ENCODE results near the gene BOLL.
"Not testable (repeated sequence)": the region's sequence is repeated elsewhere in the genome, so short reads cannot be mapped to it uniquely, and the experiment has no call there.

The BOLL gene

DNA sequence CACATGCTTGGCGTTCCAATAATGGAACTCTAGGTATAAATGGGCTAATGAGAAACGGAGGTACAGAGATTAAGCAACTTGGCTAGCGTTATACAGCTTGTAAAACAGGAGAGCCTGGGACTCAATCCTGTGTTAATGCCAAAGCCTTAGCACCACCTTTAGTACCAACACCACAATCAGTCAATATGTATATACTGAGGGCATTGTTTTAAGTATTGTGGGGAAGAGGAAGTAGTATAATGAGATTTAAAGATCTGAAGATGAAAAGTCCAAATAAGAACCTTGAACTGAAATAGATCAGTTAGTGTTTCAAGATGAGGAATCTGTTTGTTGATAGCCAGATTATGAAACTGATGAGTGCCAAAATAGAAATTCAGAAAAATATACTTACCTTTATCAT is 71.8 kb downstream of the BOLL start:
- TF ChIP-seq, protein P1, sequence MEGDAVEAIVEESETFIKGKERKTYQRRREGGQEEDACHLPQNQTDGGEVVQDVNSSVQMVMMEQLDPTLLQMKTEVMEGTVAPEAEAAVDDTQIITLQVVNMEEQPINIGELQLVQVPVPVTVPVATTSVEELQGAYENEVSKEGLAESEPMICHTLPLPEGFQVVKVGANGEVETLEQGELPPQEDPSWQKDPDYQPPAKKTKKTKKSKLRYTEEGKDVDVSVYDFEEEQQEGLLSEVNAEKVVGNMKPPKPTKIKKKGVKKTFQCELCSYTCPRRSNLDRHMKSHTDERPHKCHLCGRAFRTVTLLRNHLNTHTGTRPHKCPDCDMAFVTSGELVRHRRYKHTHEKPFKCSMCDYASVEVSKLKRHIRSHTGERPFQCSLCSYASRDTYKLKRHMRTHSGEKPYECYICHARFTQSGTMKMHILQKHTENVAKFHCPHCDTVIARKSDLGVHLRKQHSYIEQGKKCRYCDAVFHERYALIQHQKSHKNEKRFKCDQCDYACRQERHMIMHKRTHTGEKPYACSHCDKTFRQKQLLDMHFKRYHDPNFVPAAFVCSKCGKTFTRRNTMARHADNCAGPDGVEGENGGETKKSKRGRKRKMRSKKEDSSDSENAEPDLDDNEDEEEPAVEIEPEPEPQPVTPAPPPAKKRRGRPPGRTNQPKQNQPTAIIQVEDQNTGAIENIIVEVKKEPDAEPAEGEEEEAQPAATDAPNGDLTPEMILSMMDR (IDR thresholded peaks at IDR 0.05; ENCODE audit: insufficient read depth, low read length, poor library complexity, severe bottlenecking): no peak
- no peak for DNase-seq (ENCODE audit: extremely low read depth, insufficient read length)
- no peaks in the 10 kb centered on the region for H3K27me3 ChIP-seq (replicated peaks; ENCODE audit: control insufficient read depth, insufficient read depth, low read length)
- no peak overlapping the region for H3K4me3 ChIP-seq (replicated peaks; ENCODE audit: low read depth, low read length)
- H3K36me3 ChIP-seq (ENCODE audit: control insufficient read depth, insufficient read depth, low read length): no peaks in the 10 kb centered on the region; the same call in 1 of the 2 replicates

DNA sequence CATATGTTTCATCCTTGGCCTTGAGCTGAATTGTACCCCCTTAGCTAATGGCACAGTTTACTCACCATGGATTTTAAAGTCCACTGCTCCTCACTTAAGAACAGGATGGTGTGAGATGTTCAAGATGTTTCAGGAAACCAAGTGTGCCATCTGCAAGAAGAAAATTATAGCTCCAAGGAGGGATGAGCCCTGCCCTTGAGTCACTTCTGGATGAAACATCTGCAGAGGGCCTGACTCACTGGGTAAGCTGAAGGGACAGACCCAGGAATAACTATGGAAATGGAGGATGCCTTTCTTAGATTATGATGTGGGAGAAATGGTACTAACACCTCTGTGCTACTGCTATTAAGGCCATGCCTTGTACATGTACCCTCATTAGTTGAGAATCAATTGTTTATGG is 73.5 kb downstream of the BOLL start:
- Histone ChIP-seq H3K36me3 (ENCODE audit: control insufficient read depth, insufficient read depth, low read length) (no peaks in the 10 kb centered on the region; the same call in 1 of the 2 replicates), H3K4me3 (replicated peaks; ENCODE audit: low read depth, low read length) (no peak overlapping the region), H3K27me3 (replicated peaks; ENCODE audit: control insufficient read depth, insufficient read depth, low read length) (no peaks in the 10 kb centered on the region)
- TF ChIP-seq, protein P1 (IDR thresholded peaks at IDR 0.05; ENCODE audit: insufficient read depth, low read length, poor library complexity, severe bottlenecking): no peak
- no peak for DNase-seq (ENCODE audit: extremely low read depth, insufficient read length)

DNA sequence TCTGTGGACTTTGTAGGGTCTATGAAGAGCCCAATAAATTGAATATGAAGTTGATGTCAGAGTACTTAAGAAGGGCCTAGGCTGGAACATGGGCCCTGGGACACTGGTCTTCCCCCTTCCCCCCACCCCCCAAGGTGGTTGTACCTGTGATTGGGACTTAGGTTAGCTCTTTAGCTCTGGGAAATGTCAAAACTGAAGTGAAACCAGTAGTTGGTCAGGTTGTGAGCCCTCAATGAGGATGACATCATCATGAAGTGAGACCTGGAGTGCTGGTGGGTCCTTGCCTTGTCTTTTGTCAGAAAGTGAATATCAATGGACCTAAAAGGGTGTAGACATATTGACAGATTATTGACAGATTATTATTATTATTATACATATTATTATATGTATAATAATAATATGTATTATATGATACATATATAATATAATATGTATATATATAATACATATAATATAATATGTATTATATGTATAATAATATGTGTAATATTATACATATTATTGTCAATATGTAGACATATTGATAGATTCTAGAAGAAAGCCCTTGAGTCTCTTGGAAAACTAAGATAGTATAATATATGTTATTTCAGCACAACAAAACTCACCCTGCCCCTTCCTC is 74.6 kb downstream of the BOLL start:
- TF ChIP-seq, protein P1 (IDR thresholded peaks at IDR 0.05; ENCODE audit: insufficient read depth, low read length, poor library complexity, severe bottlenecking): no peak
- H3K36me3 ChIP-seq (ENCODE audit: control insufficient read depth, insufficient read depth, low read length): no peaks in the 10 kb centered on the region; the same call in 1 of the 2 replicates
- no peaks in the 10 kb centered on the region for H3K27me3 ChIP-seq (replicated peaks; ENCODE audit: control insufficient read depth, insufficient read depth, low read length)
- no peak overlapping the region for H3K4me3 ChIP-seq (replicated peaks; ENCODE audit: low read depth, low read length)
- peak; percentile 56 for DNase-seq (ENCODE audit: extremely low read depth, insufficient read length)

DNA sequence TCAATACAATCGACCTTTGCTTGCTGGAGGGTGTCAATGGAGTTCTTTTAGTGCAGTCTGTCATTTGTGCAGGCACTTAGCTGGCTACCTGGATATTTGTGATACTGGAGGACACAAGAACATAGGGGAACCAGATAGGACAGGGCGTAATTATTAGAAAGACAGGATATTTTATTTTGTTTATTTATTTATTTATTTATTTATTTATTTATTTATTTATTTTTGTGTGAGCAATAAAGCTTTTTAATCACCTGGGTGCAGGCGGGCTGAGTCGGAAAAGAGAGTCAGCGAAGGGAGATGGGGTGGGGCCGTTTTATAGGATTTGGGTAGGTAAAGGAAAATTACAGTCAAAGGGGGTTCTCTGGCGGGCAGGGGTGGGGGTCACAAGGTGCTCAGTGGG is 76.0 kb downstream of the BOLL start:
- not testable (repeated sequence) for DNase-seq (ENCODE audit: extremely low read depth, insufficient read length); H3K4me3 ChIP-seq (replicated peaks; ENCODE audit: low read depth, low read length); H3K27me3 ChIP-seq (replicated peaks; ENCODE audit: control insufficient read depth, insufficient read depth, low read length); H3K36me3 ChIP-seq (ENCODE audit: control insufficient read depth, insufficient read depth, low read length)

DNA sequence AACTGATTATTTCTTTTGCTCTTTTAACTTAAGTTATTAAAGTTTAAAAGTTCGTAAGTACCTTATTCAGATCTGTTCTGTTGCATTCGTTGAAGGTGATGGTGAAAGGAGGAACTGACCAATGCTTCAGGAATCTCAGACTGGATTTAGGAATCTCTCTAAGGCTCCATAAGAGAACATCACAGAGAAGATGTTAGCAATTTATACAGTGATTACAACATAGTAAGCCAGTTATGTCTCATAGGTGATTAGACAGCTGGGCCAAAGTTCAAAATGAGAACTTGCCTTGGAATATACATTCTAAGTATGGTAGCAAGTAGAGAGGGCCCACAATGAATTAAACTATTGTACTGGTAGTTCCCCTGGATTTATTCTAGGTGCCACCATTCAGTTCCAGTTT is 76.8 kb downstream of the BOLL start:
- Histone ChIP-seq H3K4me3 (replicated peaks; ENCODE audit: low read depth, low read length) (peak overlapping the region; percentile 42), H3K27me3 (replicated peaks; ENCODE audit: control insufficient read depth, insufficient read depth, low read length) (no peaks in the 10 kb centered on the region), H3K36me3 (ENCODE audit: control insufficient read depth, insufficient read depth, low read length) (no peaks in the 10 kb centered on the region; the same call in 1 of the 2 replicates)
- TF ChIP-seq, protein P1 (IDR thresholded peaks at IDR 0.05; ENCODE audit: insufficient read depth, low read length, poor library complexity, severe bottlenecking): no peak
- no peak for DNase-seq (ENCODE audit: extremely low read depth, insufficient read length)

DNA sequence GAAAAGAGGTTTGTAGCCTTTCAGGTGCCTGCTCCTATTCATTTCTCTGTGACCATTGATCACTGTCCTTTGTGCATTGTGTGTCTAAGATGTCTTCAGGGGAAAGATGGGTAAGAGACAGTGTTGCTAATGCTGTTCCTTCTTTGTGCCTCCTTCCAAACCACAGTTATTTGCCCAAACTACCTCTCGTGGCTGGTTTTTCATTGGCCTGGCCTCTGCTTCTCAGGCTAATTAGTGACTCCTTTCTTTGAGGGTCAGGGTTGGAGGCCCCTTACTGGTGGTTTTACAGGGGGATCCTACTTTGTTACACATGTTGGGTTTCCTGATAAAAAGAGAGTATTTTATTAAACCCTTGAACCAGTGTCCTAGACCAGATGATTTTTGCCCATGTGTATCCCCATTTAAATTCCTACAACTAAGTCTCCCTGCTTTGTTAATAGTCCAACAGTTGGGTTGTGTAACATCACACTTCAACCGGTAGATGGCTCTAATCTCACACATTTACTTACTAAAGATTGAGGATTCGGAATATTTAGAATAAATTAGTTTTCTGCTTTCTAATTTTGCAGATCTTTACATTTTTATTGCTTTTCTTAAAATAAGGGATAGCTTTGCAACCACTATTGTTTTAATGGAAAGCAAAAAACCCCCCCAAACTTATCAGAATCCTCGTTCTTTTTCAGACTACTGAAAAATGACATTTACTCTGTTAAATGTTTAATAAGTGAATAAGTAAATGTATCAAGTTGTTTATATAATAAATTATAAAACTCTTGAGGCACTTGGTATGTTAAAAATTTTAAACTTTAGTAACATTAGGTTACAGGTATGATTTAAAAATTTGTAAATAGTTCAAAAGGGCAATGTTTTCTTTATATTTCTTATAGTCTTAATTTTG is 77.6 kb downstream of the BOLL start:
- DNase-seq (ENCODE audit: extremely low read depth, insufficient read length): no peak
- TF ChIP-seq, protein P1 (IDR thresholded peaks at IDR 0.05; ENCODE audit: insufficient read depth, low read length, poor library complexity, severe bottlenecking): peak; percentile 64
- Histone ChIP-seq H3K36me3 (ENCODE audit: control insufficient read depth, insufficient read depth, low read length) (no peaks in the 10 kb centered on the region; the same call in 1 of the 2 replicates), H3K4me3 (replicated peaks; ENCODE audit: low read depth, low read length) (peak overlapping the region; percentile 93), H3K27me3 (replicated peaks; ENCODE audit: control insufficient read depth, insufficient read depth, low read length) (no peaks in the 10 kb centered on the region)
